Tibial nerve (tissue), 4 donors: ENCODE results near the gene CLCNKA. TPM values are rescaled to one million over a fixed set of nuclear protein-coding genes. Genes with fewer than 3 reads are reported as not detected.
A peak's percentile ranks its signal among the peaks of the same experiment; 100 is the strongest.
"Not testable (repeated sequence)": the region's sequence is repeated elsewhere in the genome, so short reads cannot be mapped to it uniquely, and the experiment has no call there.

Source experiments
- DNase-seq, 2 donors: peaks; one replicate each; pipeline ENCODE4 v3.0.0-alpha.2; 2019; ENCODE audit warnings: low spot score in 2 of 2
- H3K27ac ChIP-seq, 4 donors: fragments of 200-600 bp; sonication (generic) in 3 of 4; one replicate each; pipeline ENCODE4 v1.5.1; 2017 to 2019; ENCODE audit warnings: mild to moderate bottlenecking in 1 of 4
- H3K27me3 ChIP-seq, 2 donors: fragments of 200-600 bp; sonication (generic) in 1 of 2; one replicate each; pipeline versions ENCODE4 v1.5.1 to v1.6.0; 2017 to 2019
- H3K36me3 ChIP-seq, 3 donors: fragments of 200-600 bp; sonication (generic); one replicate each; pipeline ENCODE4 v1.5.1; 2018 to 2019
- H3K4me1 ChIP-seq, 4 donors: fragments of 200-600 bp; sonication (generic) in 3 of 4; one replicate each; pipeline ENCODE4 v1.5.1; 2017 to 2019
- H3K4me3 ChIP-seq, 4 donors: fragments of 200-600 bp; sonication (generic) in 3 of 4; one replicate each; pipeline ENCODE4 v1.5.1; 2017 to 2019; ENCODE audit warnings: mild to moderate bottlenecking in 1 of 4, moderate library complexity in 1 of 4
- H3K9me3 ChIP-seq, 4 donors: fragments of 200-600 bp; sonication (generic) in 3 of 4; one replicate each; pipeline ENCODE4 v1.5.1; 2017 to 2019
- EP300 ChIP-seq, 2 donors: sonication (generic); formaldehyde crosslinking; IDR thresholded peaks; one replicate each; pipeline ENCODE4 v1.6.1; 2017; ENCODE audit warnings: antibody characterized with exemption in 2 of 2, mild to moderate bottlenecking in 1 of 2
- POLR2A ChIP-seq, 2 donors: fragments of 450-650 bp; IDR thresholded peaks; one replicate each; pipeline ENCODE4 v1.6.1; 2017; ENCODE audit warnings: antibody characterized with exemption in 2 of 2, mild to moderate bottlenecking in 2 of 2, moderate library complexity in 2 of 2
- WGBS, 2 donors: methylation state at CpG; one replicate each; pipeline ENCODE4 v1.1.5; 2018; 5-methylcytosine and 5-hydroxymethylcytosine counted together
- total RNA-seq, 4 donors: library from RNA; depleted of rRNA; stranded (reverse); fragments of >200 nt; gene quantifications; one replicate each; pipeline ENCODE4 v1.1.0, GENCODE V29; 2016
- TF ChIP-seq, protein P1 (sequence below), 5 experiments: fragments of 200-600 bp in 3 of 5; fragments of 450-650 bp in 2 of 5; sonication (generic) in 3 of 5; IDR thresholded peaks; one replicate each; pipeline ENCODE4 v1.5.1; 2016 to 2019; ENCODE audit warnings: antibody characterized with exemption in 5 of 5, mild to moderate bottlenecking in 3 of 5, moderate library complexity in 2 of 5

The CLCNKA gene
- total RNA-seq, 4 donors from 2014 or later = not detected

DNA sequence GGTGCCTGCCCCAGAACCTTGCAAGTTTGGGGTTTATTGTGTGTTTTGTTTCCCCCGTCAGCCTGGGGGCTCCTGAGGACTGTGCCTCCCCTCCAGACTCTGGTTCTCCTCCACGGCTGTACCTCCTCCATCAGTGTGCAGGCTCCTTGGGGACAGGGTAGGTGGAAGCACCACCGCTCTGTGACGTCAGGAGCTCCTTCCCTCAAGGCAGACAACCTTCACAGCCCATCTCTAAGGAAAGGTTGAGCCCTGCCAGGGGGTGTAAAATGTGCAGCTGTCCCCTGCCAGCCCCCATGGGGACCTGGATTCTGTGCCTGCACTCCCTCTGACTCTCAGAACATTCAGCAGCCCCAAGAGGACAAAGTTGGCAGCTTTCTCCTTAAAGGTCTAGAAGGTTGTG is 3.5 kb upstream of the CLCNKA start:
- H3K4me3 ChIP-seq = peak overlapping the region in 1 of 4 donors; percentile 37
- peak overlapping the region; percentile 64 to 86 (median 74) for H3K27ac ChIP-seq
- peaks cover 0 to 66% (median 20%) of the 10 kb centered on the region in 4 donors for H3K4me1 ChIP-seq

DNA sequence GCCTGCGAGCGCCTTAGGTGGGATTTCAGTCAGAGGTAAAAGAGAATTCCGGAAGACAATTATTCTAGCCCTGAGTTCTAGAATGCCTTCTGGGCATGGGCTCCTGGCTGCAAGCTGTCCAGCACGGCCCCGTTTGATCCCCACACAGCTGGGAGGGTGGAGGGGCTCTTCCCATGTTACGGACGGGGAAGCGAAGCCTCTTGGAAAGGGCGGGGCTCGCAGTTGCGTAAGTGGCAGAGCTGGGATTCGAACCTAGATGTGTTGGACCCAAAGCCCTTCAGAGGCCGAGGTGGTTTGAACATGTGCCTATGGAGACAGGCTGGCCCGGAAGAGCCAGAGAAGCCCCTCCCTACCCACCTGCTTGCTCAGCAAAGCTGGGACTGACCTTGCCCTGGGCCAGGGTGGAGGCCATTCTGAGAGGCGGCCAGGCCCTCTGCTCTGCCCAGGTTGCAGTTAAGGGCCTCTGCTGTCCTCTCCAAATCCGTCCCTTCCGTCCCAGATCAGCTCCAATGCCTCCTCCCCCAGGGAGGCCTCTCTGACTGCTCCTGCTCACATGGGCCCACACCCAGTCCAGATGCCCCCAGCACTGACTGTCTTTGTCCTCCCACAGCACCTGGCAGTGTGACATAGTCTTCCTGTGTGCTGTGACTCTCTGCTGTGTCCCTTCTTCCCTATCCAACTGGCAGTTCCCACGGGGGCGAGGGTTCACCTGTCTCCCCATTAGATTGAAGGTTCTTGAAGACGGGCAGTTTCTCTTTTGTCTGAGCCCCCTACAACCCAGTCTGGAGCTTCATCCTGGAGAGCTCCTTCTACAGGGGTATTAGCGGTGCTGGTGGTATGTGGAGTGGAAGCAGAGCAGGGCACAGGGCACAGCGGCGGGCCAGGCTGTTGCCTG is 2.8 kb upstream of the CLCNKA start:
- H3K36me3 ChIP-seq = no peaks in the 10 kb centered on the region
- 81 to 83% methylated on average over 23 of the region's 23 CpGs for WGBS, 2 donors
- peak overlapping the region; percentile 64 to 86 (median 74) for H3K27ac ChIP-seq
- no peak for DNase-seq
- no peak overlapping the region for H3K4me3 ChIP-seq
- peaks cover 0 to 59% (median 18%) of the 10 kb centered on the region in 4 donors for H3K4me1 ChIP-seq
- no peaks in the 10 kb centered on the region for H3K9me3 ChIP-seq
- TF ChIP-seq EP300 (IDR thresholded peaks at IDR 0.05) = no peak
- TF ChIP-seq POLR2A (IDR thresholded peaks at IDR 0.05) = no peak
- TF ChIP-seq, protein P1, sequence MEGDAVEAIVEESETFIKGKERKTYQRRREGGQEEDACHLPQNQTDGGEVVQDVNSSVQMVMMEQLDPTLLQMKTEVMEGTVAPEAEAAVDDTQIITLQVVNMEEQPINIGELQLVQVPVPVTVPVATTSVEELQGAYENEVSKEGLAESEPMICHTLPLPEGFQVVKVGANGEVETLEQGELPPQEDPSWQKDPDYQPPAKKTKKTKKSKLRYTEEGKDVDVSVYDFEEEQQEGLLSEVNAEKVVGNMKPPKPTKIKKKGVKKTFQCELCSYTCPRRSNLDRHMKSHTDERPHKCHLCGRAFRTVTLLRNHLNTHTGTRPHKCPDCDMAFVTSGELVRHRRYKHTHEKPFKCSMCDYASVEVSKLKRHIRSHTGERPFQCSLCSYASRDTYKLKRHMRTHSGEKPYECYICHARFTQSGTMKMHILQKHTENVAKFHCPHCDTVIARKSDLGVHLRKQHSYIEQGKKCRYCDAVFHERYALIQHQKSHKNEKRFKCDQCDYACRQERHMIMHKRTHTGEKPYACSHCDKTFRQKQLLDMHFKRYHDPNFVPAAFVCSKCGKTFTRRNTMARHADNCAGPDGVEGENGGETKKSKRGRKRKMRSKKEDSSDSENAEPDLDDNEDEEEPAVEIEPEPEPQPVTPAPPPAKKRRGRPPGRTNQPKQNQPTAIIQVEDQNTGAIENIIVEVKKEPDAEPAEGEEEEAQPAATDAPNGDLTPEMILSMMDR (IDR thresholded peaks at IDR 0.05) = no peak
- H3K27me3 ChIP-seq = no peaks in the 10 kb centered on the region

More for the DNA sequence above, 3.5 kb upstream of the CLCNKA start:
- Histone ChIP-seq H3K9me3 (no peaks in the 10 kb centered on the region), H3K36me3 (no peaks in the 10 kb centered on the region), H3K27me3 (no peaks in the 10 kb centered on the region)
- TF ChIP-seq, protein P1 (IDR thresholded peaks at IDR 0.05) = no peak
- TF ChIP-seq POLR2A (IDR thresholded peaks at IDR 0.05) (no peak), EP300 (IDR thresholded peaks at IDR 0.05) (no peak)
- DNase-seq = no peak
- 29 to 30% methylated on average over 4 of the region's 4 CpGs for WGBS, 2 donors

GRCh38 chr1:16019644-16020277 is 2.1 kb upstream of the CLCNKA start:
- no peak for DNase-seq
- WGBS, 2 donors = 41 to 57% methylated on average over 8 to 9 of the region's 9 CpGs
- Histone ChIP-seq H3K4me3 (no peak overlapping the region), H3K27me3 (no peaks in the 10 kb centered on the region), H3K9me3 (no peaks in the 10 kb centered on the region), H3K27ac (peak overlapping the region in 3 of 4 donors; percentile 64 to 86 (median 84)), H3K36me3 (no peaks in the 10 kb centered on the region), H3K4me1 (peaks cover 0 to 51% (median 18%) of the 10 kb centered on the region in 4 donors)
- TF ChIP-seq POLR2A (IDR thresholded peaks at IDR 0.05) (no peak), EP300 (IDR thresholded peaks at IDR 0.05) (no peak)
- TF ChIP-seq, protein P1 (IDR thresholded peaks at IDR 0.05) = no peak

- Histone ChIP-seq H3K27ac (peak overlapping the region in 1 of 4 donors; percentile 84), H3K27me3 (no peaks in the 10 kb centered on the region), H3K4me1 (peaks cover 0 to 45% (median 16%) of the 10 kb centered on the region in 4 donors), H3K9me3 (no peaks in the 10 kb centered on the region), H3K36me3 (no peaks in the 10 kb centered on the region), H3K4me3 (no peak overlapping the region)
- TF ChIP-seq EP300 (IDR thresholded peaks at IDR 0.05) (no peak), POLR2A (IDR thresholded peaks at IDR 0.05) (no peak)
- TF ChIP-seq, protein P1 (IDR thresholded peaks at IDR 0.05) = no peak
- DNase-seq = no peak
- 75 to 85% methylated on average over 6 of the region's 6 CpGs for WGBS, 2 donors
These were observed 1.5 kb upstream of the CLCNKA start for GRCh38 chr1:16020325-16020724.

- H3K4me1 ChIP-seq = peaks cover 0 to 43% (median 16%) of the 10 kb centered on the region in 4 donors
- DNase-seq, H3K27ac ChIP-seq, H3K4me3 ChIP-seq, H3K27me3 ChIP-seq, H3K9me3 ChIP-seq, H3K36me3 ChIP-seq: not testable (repeated sequence)
- WGBS, 2 donors = 79% methylated on average over 3 of the region's 9 CpGs; no CpG with 5 or more reads in 1 of the 2 donors
These were observed 958 bp upstream of the CLCNKA start for GRCh38 chr1:16020878-16021277.
